Psoas muscle (tissue), 8 donors: ENCODE measurements around the gene NCKAP1. TPM values are rescaled to one million over a fixed set of nuclear protein-coding genes. Genes with fewer than 3 reads are reported as not detected.

Source experiments
- ATAC-seq, 4 donors: fragments of 200-7000 bp; cut with Tn5 transposase; one replicate each; pipeline ENCODE4 v1.9.1; 2020; ENCODE audit warnings: moderate library complexity in 3 of 4, mild to moderate bottlenecking in 2 of 4
- DNase-seq, 2 donors: peaks; one replicate each; pipeline ENCODE4 v3.0.0-alpha.2; 2020
- H3K27ac ChIP-seq: fragments of 200-600 bp; one replicate; pipeline ENCODE4 v1.8.0; 2022
- H3K27me3 ChIP-seq, 3 donors: fragments of 200-600 bp in 1 of 3; one replicate each; pipeline versions ENCODE4 v1.6.1 to v1.8.0; 2013 to 2022; ENCODE audit warnings: low read length in 2 of 3, mild to moderate bottlenecking in 2 of 3, moderate library complexity in 1 of 3; ENCODE audit not compliant: insufficient read depth in 3 of 3
- H3K36me3 ChIP-seq, 2 donors: fragments of 200-600 bp in 1 of 2; one replicate each; pipeline versions ENCODE4 v1.6.1 to v1.8.0; 2013 to 2022; ENCODE audit warnings: low read depth in 1 of 2, mild to moderate bottlenecking in 1 of 2, moderate library complexity in 1 of 2; ENCODE audit not compliant: insufficient read depth in 1 of 2
- H3K4me1 ChIP-seq: fragments of 200-600 bp; one replicate; pipeline ENCODE4 v1.8.0; 2022
- H3K4me3 ChIP-seq: fragments of 200-600 bp; one replicate; pipeline ENCODE4 v1.8.0; 2022; ENCODE audit warnings: mild to moderate bottlenecking
- H3K9me3 ChIP-seq: fragments of 200-600 bp; one replicate; pipeline ENCODE4 v1.8.0; 2022
- WGBS, 3 donors: extraction: QIAGEN DNeasy Blood & Tissue Kit; methylation state at CpG; one replicate each; pipeline versions ENCODE4 v1.1.6 to v1.1.7; 2013; 5-methylcytosine and 5-hydroxymethylcytosine counted together
- intact Hi-C, 2 donors: fragments of 100-400 bp; cut with DNase I; formaldehyde crosslinking; loops; one replicate each; pipeline versions ENCODE4 v1.11.0 to v1.14.2; 2022
- polyA plus RNA-seq, 3 donors: library from polyadenylated mRNA; stranded (reverse); fragments of 200-250 nt; gene quantifications; one replicate each; pipeline ENCODE4 v1.2.3, GENCODE V29; 2013
- total RNA-seq, 4 donors: library from RNA; stranded (reverse); fragmentation: NEBNext Ultra II Directional in 2 of 4; extraction: Animal tissue kit (Norgen Biotek cat#: 25700) in 2 of 4; gene quantifications; one replicate each; pipeline versions ENCODE4 v1.2.1 to v1.2.4, GENCODE V29; 2021 to 2023
- TF ChIP-seq, protein P1 (sequence below): fragments of 200-600 bp; IDR thresholded peaks from one replicate; pipeline ENCODE4 v1.8.0; 2022; ENCODE audit warnings: antibody characterized with exemption
- donor health status: healthy with polysubstance abuse.
- donor health status: DM: no; HTN: no; CAD: no; lungs with moderate emphysema.
- donor health status: Bipolar disorder and iron deficiency.
- donor health status: healthy.
- donor health status: DM: yes; HTN: yes; CAD: no.
- donor health status: DM: no; HTN: no; CAD: no.
- donor health status: DM: no; HTN: no; CAD: no.
- donor health status: DM: yes; HTN: yes; CAD: no.

NCKAP1 gene
- total and polyA plus RNA-seq, 7 donors, result 94.1 to 262 (median 120) TPM

DNA sequence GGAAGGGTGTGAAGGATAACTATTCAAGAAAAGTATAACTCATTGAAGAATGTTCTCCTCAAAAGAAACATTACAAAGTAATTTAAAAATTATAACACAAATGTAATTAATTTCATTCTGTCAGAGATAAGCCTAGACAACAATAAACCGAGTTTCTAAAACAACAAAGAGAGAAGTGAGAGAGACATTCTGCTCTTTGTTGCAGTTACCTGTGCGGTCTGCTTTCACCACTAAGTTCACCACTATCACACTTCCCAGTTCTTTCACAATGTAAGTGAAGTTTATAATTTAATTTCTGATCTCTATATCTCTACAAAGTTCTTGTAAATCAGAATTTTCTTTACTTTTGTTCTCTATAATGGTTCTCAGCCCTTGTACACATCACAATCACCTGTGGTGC lies 95.5 kb downstream of the NCKAP1 start:
- peaks cover 4 to 59% of the 10 kb centered on the region in 2 donors for H3K36me3 ChIP-seq
- no peaks in the 10 kb centered on the region for H3K9me3 ChIP-seq
- H3K4me3 ChIP-seq, result no peak overlapping the region
- DNase-seq, result no peak
- H3K27ac ChIP-seq, result no peak overlapping the region
- no peaks in the 10 kb centered on the region for H3K27me3 ChIP-seq
- intact Hi-C loops, result no loop called here
- no peak for ATAC-seq
- 92 to 93% (median 92%) methylated on average over 2 of the region's 2 CpGs for WGBS, 3 donors
- TF ChIP-seq, protein P1, sequence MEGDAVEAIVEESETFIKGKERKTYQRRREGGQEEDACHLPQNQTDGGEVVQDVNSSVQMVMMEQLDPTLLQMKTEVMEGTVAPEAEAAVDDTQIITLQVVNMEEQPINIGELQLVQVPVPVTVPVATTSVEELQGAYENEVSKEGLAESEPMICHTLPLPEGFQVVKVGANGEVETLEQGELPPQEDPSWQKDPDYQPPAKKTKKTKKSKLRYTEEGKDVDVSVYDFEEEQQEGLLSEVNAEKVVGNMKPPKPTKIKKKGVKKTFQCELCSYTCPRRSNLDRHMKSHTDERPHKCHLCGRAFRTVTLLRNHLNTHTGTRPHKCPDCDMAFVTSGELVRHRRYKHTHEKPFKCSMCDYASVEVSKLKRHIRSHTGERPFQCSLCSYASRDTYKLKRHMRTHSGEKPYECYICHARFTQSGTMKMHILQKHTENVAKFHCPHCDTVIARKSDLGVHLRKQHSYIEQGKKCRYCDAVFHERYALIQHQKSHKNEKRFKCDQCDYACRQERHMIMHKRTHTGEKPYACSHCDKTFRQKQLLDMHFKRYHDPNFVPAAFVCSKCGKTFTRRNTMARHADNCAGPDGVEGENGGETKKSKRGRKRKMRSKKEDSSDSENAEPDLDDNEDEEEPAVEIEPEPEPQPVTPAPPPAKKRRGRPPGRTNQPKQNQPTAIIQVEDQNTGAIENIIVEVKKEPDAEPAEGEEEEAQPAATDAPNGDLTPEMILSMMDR, result no peak
- peaks cover 10% of the 10 kb centered on the region for H3K4me1 ChIP-seq

DNA sequence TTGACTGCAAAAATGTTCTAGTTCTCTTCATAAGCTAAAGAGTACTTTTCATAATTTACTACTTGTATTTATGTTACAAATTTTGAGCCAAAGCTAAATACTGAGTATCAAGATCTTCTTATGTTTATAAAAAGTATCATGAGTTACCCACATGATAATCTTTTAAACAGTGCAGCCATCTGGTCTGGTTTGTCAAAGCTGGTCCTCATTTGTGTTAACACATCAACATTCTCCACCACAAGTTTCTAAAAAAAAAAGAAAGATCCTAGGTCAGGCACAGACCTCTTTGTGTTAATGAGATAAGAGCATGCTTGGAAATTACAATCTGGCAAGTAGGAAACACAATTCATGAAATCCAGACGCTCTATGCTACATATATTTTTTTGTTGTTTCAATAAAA lies 96.3 kb downstream of the NCKAP1 start:
- no peak for ATAC-seq
- Histone ChIP-seq H3K4me1 (peaks cover 4% of the 10 kb centered on the region), H3K9me3 (no peaks in the 10 kb centered on the region), H3K4me3 (no peak overlapping the region), H3K27ac (no peak overlapping the region), H3K27me3 (no peaks in the 10 kb centered on the region), H3K36me3 (peaks cover 0 to 59% of the 10 kb centered on the region in 2 donors)
- TF ChIP-seq, protein P1, result no peak
- 78 to 89% (median 79%) methylated on average over 1 of the region's 1 CpG for WGBS, 3 donors
- intact Hi-C loops, result no loop called here
- DNase-seq, result no peak

DNA sequence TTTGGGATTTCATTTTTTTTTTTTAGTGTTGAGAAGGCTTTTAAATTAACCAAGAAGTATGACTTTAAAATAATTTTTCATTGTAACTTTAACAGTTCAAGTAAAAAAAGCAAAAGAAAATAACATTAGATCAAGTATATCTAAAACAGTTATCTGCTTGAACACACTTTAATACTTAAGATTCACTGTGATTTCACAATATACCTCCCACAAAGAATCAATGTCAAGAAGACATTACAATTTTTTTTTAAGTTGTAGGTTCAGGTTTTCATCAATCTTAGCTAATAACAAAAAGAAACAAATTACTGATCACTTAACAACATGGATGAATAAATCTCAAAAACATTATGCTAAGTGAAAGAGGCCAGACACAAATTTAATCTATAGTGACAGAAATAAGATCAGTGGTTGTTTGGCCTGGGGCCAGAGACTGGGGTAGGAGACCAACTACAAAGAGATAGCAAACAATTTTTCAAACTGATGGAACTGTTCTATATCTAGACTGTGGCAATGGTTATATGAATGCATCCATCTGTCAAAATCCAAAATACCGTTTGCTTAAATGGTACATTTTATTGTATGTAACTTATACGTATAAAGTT lies 97.0 kb downstream of the NCKAP1 start:
- ATAC-seq (no peak), DNase-seq (no peak)
- TF ChIP-seq, protein P1, result no peak
- 92 to 95% (median 94%) methylated on average over 2 of the region's 2 CpGs for WGBS, 3 donors
- Histone ChIP-seq H3K27ac (no peak overlapping the region), H3K4me1 (no peaks in the 10 kb centered on the region), H3K36me3 (peaks cover 0 to 64% of the 10 kb centered on the region in 2 donors), H3K9me3 (no peaks in the 10 kb centered on the region), H3K4me3 (no peak overlapping the region), H3K27me3 (no peaks in the 10 kb centered on the region)
- intact Hi-C loops, result no loop called here

DNA sequence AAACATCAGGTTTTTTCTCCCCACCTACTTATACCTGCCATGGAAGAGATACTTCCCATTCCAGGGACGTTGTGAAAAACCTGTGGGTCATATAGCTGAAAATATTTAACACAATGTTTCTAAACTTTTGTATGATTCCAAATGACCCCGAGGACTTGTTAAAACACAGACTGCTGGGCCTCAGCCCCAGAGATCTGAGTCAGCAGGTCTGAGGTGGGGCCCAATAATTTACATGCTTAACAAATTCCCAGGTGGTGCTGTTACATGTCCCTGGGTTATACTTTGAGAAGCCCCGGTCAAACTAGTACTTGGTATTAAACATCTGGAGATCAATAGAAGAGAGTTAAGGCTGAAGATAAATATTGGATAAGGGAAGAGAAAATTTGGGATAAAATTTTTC lies 100.4 kb downstream of the NCKAP1 start:
- intact Hi-C loops, result no loop called here
- ATAC-seq, result no peak
- Histone ChIP-seq H3K27me3 (no peaks in the 10 kb centered on the region), H3K27ac (no peak overlapping the region), H3K4me3 (no peak overlapping the region), H3K36me3 (peaks cover 0 to 85% of the 10 kb centered on the region in 2 donors), H3K4me1 (no peaks in the 10 kb centered on the region), H3K9me3 (no peaks in the 10 kb centered on the region)
- TF ChIP-seq, protein P1, result no peak
- 86 to 90% (median 89%) methylated on average over 3 of the region's 3 CpGs for WGBS, 3 donors
- DNase-seq, result no peak

DNA sequence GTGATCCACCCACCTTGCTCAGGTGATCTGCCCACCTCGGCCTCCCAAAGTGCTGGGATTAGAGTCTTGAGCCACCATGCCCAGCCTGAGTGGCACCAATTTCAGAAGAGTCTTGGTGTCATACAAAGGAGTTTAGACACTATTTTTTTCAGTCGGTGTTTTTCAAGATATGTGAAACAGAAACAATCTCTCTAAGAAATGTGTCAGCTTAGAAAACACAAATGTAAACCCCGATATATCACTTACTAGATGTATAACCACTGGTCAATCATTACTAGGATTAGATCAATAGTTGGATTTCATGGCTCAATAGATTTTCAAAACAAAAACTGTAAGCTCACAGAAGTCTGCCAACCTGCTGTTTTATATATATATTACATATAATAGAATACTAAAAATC lies 104.6 kb downstream of the NCKAP1 start:
- 95 to 98% (median 95%) methylated on average over 3 of the region's 3 CpGs for WGBS, 3 donors
- DNase-seq, result no peak
- H3K4me3 ChIP-seq, result no peak overlapping the region
- H3K36me3 ChIP-seq, result peaks cover 0 to 91% of the 10 kb centered on the region in 2 donors
- no peaks in the 10 kb centered on the region for H3K9me3 ChIP-seq
- no peak overlapping the region for H3K27ac ChIP-seq
- H3K4me1 ChIP-seq, result no peaks in the 10 kb centered on the region
- TF ChIP-seq, protein P1, result no peak
- no peak for ATAC-seq
- intact Hi-C loops, result no loop called here
- no peaks in the 10 kb centered on the region for H3K27me3 ChIP-seq
